CD4-positive, alpha-beta T cell treated with Interleukin-21 for 1 hour (primary cell): ENCODE results near the gene TXNDC16.

Experiments
- DNase-seq: peaks from one replicate; pipeline ENCODE4 v3.0.0-alpha.2; 2020

The TXNDC16 gene

DNA sequence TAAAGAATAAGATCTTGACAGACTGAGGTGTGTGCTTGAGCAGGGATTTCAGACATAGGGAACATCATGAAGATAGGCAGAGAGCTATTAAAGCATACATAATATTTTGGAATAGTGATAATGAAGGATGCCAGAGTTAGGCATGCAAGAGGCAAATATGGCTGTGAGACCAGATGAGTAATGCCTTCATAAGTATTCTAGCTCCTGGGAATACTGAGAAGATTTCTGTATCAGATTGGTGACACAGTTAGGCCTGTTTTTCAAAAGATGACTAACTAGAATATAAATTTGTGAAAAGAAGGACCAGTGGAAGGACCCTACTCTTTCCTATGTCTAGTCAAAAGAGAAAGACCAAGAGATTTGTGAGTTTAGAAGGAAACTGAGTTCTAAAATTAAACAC, 108.8 kb downstream of the TXNDC16 start:
- DNase-seq: no peak

DNA sequence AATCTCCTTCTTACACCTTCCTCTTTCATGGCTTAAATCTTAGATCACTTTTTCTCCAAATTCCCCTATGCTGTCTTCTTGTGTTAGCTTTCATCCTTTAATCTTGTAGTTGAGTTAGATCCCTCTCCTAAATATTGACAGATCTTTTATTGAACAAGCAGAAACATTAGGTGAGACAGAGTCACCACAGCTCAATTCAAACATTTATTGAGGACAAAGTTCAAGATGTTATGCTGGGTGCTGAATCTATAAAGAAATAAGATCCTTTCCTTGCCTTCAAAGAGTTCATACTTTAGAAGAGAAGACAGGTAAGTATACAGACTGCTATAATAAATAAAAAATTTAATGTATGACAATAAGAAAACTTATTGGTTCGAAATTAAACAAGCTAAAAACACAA, 109.7 kb downstream of the TXNDC16 start:
- DNase-seq: no peak

DNA sequence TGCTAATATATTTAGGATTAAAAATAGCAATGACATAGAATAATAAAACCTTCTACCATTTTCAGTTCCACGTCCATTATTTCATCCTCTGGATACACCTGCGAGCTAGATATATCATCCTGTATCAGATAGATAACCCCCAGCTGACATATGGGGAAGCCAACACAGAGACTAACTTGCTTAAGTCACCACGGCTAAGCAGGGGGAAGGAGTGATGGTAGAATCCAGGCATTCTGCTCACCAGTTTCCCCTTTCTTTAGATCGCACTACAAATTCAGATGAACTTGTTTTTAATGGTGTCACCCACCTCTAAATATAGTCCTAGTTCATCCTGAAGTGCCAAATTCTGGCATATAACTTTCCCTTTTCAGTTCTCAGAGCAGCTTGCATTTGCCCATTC, 110.1 kb downstream of the TXNDC16 start:
- DNase-seq: no peak

DNA sequence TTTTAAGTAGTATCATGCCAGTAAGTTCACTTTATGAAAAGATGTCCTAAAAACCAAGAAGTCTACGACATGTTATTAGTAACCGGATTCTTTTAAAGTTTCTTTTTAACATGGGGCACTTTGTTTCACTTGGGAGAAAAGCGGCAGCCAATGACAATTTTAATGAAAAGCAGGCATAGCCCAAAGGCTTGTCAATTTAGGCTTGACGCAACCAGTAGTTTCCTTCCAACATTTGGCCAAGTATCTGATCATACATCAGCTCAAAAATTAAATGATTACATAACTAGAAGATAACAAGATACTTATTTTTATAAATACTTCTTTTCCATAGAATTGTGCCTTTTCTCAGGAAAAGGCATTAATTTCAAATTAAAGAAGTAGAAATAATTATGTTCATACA, 112.8 kb downstream of the TXNDC16 start:
- no peak for DNase-seq

DNA sequence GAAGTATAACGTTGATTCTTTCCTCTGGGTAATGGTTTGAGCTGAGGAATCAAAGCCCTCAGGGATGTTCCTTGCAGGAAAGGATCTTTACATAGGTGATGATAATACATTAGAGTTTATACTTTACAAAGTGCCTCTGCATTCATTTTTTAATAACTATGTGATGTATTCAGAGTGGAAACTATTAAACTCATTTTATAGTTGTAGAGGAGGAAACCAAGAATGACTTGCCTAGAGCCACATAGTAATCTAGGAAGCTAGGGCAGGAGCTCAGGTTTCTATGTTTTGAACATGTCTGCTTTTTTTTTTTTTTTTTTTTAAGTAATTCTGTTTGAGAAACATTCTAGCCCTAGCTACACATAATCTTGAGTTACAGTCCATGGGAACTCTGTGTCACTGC, 117.3 kb downstream of the TXNDC16 start:
- DNase-seq: no peak

DNA sequence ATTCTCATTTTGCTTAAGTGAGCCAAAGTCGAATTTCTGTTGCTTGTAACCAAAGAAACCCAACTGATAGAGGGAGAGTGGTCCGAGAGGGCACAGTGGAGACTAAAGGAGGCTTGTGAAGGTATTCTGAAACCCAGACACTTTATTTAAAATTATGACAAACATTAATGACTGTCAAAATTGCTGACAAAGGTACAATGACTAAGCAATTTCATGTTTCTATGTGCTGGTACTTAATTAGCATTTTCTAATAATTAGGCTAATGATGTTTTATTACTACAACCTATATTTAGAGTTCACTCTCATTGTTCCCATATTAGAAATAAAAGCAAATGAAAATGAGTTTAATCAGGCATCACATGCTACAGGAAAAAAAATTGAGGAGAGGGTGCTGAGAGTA, 121.8 kb downstream of the TXNDC16 start:
- DNase-seq: no peak

DNA sequence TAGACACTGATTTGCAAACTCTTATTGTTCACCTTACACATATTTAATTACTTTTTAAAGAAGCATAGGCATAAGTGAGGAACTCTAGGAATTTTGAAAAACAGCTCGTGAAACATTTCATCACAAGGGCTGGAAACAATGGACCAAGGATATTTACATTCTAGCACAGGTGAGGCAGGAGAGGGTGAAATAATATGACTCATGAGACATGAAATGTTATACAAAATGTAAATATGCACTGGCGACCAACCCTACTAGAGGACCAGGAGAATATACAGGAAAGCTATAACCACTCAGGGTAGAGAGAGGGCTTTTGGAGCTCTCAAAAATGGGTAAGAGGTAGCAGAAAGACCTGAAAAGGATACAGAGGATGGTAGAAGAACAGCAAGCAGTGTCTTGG, 122.9 kb downstream of the TXNDC16 start:
- no peak for DNase-seq

DNA sequence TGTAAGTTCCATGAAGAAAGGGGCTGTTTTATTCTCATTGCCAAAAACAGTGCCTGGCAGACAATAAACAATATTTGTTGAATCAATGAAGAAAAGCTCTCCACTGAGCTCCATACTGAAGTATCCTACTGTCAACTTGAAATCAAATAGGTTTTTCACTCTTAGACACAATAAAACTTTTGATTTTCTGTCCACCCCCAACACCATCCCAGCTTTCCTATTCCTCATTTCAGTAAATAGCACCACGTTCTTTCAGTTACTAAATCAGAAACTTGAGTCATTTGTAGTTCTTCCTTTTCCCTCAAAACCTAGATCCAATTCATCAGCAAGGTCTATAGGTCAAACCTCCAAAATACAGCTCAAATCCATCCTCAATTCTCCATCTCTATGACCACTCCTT, 124.8 kb downstream of the TXNDC16 start:
- no peak for DNase-seq

DNA sequence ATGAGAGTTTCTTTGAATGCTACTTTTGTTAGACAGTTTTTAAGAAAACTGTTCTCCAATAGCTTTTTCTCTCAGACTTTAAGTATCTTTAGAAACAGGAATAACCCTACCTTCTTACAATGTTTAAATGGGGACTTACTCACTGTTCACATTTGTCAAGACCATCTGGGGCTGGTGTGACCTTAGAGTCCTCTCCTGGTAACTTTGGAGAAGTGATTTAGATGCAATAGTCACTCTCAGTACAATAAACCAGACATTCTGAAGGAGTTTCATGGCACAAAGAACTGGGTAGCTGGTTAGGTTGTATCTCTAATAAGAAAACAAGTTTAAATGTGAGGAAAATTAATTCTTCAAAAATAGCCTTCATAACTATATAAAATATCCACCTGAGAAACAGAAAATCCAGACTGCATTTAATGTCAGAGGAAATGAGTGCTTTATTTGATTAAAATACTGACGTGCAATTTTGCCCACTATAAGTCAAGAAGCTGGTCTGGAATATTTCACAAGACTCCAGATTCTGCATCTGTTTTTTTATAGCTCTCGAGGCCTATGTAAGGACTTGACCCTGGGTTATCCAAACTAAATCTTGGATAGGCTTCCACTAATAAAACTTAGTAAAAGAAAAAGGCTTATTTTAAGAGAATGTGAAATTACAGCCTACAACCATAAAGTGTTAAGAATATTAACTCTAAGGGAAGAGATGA, 129.5 kb downstream of the TXNDC16 start:
- peak; percentile 17 for DNase-seq

DNA sequence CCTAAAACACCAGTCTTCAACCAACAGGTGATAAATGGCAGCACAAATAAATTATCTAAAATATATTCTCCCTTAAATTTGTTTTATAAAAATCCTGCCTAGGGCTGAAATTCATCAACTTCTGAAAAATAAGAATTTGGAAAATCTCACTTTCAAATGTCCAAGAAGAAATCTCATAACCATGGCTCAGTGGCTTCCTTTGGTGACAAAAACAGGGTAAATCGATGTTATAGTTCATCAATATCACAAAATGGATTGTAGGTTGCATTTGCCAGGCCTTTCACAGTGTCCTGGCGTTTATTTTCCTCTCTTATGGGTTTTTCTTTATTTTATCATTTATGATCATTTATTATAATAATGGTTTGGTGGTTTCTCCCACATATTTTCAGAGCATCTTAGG, 135.2 kb downstream of the TXNDC16 start:
- DNase-seq: no peak

DNA sequence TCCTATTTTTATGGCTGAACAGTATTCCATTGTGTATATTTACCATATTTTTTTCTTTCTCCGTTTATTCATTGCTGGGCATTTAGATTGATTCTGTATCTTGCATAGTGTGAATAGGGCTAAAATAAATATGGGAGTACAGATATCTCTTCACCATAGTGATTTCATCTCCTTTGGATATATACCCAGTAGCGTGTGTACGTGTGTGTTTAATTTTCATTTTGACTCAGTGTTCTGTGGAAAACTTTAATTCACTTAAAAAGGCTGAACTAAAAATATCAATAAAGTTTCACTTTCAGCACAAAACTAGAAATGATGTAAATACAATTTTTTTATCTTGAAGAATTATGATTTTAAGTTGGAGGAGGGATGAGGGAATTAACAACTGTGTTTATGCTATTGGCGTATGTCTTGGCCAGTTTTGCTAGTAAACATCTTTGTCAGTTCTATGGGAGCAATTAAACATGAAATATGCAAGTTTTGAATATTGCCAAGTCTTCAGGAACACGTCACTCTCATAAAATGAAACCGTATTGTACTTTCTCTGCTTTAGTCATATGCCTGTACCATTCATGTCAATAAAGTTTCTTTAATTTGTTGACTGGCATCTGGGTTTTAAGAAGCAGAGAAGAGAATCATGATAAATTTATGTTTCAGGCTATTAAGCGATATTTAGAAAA, 138.4 kb downstream of the TXNDC16 start:
- DNase-seq: no peak

DNA sequence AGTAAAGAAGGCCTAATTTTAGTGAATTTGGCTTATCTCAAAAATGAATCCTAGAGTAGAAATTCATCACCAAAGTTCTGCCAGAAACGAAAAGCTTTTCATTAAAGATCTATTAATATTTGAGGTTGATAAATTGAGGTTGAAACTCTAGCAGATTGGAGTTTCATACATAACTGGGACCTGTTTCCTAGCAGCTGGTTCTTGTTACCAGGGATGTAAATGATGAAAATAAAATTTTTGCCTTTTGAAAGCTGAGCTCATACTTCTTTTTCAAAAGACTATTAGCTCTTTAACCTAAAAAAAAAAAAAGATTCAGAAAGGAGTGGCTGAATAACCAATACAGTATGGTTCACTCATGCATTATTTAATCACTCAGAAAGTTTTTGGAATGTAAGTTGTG, 139.9 kb downstream of the TXNDC16 start:
- DNase-seq: no peak

DNA sequence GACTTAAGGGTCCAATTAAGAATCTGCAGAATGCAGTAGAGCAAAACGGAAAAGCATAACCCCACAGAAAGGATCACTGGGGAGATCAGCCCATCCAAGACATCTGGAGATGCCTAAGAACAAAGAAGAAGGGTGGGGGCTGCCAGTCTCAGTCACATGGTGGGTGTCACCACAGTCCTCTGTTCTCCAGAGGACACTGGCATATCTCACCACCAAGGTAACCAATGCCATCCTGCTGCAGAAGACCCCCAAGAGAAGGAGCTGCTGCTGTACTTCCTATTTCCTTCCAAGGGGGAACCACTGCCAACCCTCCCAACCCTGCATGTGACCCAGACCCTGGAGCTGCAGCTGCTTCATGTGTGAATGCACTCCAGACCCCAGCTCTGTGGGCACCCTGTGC, 147.0 kb downstream of the TXNDC16 start:
- DNase-seq: no peak

DNA sequence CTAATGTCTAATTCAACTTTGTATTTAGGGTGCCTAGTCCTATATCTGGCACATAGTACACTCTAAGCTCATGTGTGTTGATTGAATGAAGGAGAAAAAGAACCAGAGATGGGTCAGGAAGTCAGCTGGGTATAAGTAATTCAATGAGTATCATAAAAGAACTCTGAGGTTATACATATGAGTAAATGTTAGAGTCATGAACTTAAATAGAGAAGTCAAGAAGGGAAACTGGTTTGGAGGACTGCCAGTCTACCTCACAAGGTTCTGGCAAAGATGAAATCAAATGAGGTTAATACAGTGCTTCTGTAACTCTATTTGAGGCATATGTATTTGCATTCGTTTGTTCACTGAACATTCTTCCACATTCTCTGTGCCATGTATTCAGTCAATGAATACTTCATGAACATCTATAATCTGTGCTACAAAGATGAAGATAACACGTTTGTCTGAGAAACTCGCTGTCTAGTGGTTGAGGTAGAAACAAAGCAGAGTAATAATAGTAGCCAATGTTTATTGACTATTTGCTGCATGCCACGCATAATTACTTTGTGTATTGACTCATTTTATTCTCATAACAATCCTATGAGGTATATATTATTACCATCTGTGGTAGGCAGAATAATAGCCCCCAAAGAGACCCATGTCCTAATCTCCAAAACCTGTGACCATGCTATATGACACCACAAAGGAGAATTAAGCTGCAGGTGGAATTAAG, 149.3 kb downstream of the TXNDC16 start:
- DNase-seq: peak; percentile 15

DNA sequence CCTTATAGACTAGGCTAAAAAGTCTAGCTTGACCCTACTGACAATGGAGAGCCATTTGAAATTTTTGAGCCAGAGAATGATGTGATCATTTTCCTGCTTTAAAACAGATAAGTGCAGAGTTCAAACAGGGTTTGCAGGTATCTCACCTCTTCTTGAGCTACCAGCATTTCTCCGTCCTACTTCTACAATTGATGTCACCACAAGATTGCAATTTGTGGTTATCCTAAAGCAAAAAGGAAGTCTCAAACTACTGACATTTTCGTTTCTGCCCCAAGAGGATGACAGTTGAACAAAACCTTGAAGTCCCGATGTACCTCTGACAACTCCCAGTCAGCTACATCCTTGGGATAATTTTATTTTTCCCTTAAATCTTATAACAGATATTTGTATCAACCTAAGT, 151.5 kb downstream of the TXNDC16 start:
- peak; percentile 48 for DNase-seq

DNA sequence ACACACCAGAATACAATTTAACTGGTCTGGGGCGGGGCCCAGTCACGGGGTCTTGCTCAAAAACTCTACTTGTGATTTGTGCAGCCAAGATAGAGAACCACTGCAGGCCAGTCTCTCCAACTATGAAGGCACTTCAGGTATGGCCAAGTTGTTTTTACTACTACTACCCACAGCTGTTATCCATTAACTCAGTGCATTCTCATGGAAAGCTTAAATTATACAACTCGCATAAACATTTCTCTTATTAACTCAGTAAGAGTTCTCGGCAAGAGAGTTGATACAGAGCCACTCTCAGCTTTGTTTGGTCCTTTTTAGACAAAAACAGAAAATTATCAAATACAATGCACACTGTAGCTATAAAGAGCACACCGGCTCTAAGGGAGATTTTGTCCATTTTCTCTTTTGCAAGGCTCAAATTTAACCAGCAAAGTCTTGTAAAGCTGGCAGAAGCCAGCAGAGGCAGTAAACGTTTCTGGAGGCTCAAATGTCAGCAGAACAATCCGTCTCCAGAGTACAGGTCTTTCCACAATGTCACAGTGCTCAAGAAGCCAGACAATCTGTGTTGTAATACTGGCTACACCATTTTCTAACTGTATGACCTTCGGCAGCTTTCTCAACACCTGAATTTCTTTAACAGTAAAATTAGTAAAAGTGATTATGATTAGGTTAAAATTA, 152.2 kb downstream of the TXNDC16 start:
- DNase-seq: no peak

DNA sequence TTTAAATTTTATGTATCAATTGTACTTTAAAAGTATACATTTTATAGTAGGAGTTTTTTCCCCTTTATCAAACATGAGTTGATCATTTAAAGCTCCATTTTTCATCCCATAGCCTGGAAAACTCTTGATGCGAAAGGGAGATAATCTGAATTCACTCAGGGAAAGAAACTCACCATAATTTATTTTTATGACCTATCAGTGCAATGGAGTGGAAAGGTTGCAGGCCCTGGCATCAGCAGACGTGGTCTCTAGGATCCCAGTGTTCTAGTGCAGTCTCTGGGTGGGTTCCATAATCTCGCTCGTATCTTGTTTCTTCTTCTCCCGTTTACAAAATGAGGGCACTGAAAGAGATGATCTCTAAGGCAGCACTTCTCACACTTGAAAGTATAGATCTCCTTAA, 153.2 kb downstream of the TXNDC16 start:
- DNase-seq: no peak

DNA sequence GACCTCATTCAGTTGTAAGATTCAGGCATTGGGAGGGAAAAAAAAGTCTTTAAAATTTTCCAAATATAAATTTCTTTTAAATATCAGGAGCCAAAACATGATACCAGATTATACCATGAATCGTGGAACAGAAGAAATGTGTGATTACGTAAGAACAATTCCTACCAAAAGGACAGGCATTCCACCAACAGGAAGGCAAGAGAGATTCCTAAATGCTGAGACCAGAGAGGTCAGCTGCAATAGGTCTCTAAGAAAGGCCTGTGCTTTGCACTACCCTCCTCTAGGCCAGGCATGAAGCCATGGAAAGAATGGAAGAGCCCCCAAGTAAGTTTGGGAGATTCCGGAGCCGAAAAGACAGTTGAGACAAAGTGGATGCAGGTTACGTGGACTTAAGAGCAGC, 154.5 kb downstream of the TXNDC16 start:
- no peak for DNase-seq

DNA sequence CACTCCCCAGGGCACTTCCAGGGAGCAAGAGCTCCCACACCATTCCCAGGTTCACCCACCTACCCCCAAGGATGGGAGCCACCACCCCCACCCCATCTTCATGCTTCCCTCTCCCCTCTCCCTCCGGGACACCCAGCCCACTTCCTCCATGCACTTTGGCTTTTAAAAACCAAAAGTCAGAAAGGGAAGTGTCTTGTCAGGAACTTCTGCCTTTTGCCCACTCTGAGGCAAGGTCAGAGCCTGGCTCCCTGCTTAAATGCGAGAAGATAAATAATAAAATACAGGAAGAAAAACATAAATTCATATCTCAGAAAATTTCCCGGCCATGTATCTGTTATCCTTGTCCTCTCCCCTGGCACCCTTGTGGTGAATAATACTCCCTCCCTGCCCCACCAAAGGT, 156.6 kb downstream of the TXNDC16 start:
- DNase-seq: no peak

DNA sequence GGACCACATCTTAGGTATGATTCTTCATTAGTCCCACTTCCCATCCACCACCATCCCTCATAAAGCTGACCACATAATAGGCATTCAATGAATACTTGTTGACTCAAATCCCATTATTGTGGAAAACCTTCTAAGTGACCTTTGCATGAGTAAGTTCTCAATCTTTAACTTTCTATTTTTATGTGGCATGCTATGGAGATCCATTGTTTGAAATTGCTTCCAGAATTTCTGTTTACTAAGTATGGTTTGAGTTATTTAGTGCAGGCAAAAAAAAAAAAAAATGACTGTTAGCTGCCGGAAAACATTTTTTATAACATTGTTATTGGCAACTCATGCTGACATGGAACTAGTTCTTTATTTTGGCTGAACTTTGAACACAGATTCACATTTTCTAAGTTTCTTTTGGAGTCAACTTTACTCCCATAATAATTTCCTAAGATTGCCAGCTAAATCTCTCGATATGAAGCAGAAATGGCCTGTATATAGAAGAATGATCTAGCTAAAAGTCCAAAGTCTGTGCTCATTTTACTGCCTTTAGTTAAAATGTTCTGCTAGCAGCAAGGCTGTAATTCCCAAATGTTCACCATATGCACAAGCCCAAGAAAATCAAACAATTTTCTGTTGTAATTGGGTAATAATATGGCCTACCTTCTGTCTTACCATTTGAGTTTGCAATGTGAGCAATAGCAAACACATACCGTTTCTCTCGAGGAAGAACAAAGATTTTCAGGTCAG, 160.3 kb downstream of the TXNDC16 start:
- DNase-seq: no peak
